T-helper 1 cell treated with Interleukin-12 subunit alpha and Interleukin-12 subunit beta and Interleukin-4 antibody, amounts not matched to agents 30 ng/mL and 1 ng/mL, for 36 hours (primary cell): Measurements from ENCODE around the gene NRL. TPM values are rescaled to one million over a fixed set of nuclear protein-coding genes. Genes with fewer than 3 reads are reported as not detected.

ENCODE experiments used
- intact Hi-C: fragments of 100-400 bp; cut with micrococcal nuclease; formaldehyde crosslinking; loops from one replicate; pipeline ENCODE4 v1.15.1; 2024
- total RNA-seq: library from RNA; stranded (reverse); gene quantifications from 2 replicates; pipeline ENCODE4 v1.2.3, GENCODE V29; 2022

NRL gene
- total RNA-seq, 1 donor from 2014 or later = 2.5 TPM

- intact Hi-C loops = no loop called here
Observed at GRCh38 chr14:24086193-24086955, 28.4 kb downstream of the NRL start.

- intact Hi-C loops = no loop called here
Observed at GRCh38 chr14:24085215-24085614, 29.5 kb downstream of the NRL start.

GRCh38 chr14:24084440-24084839, 30.3 kb downstream of the NRL start:
- intact Hi-C loops = no loop called here

- intact Hi-C loops = no loop called here
Observed at GRCh38 chr14:24083462-24083861, 31.3 kb downstream of the NRL start.

GRCh38 chr14:24082411-24083080, 32.2 kb downstream of the NRL start:
- intact Hi-C loops = no loop called here

GRCh38 chr14:24081739-24082211, 33.0 kb downstream of the NRL start:
- intact Hi-C loops = loop anchor here (1.0 to 2.0 kb wide), 5 partner anchors 9 to 65 kb away; partner anchors contain the start of genes DCAF11, NRL, PCK2 and PSME2

- intact Hi-C loops = loop anchor here (1.0 to 2.0 kb wide), 5 partner anchors 9 to 66 kb away; partner anchors contain the start of genes DCAF11, NRL, PCK2 and PSME2
Observed at GRCh38 chr14:24080888-24081738, 33.6 kb downstream of the NRL start.

- intact Hi-C loops = loop anchor here (2.0 kb wide), 1 partner anchor 67 kb away; the partner anchor contains the start of genes PSME2 and RNF31
Observed at GRCh38 chr14:24080142-24080530, 34.6 kb downstream of the NRL start.

GRCh38 chr14:24079491-24080141, 35.1 kb downstream of the NRL start:
- intact Hi-C loops = loop anchor here (2.0 kb wide), 1 partner anchor 67 kb away; the partner anchor contains the start of genes PSME2 and RNF31

GRCh38 chr14:24078146-24078545, 36.6 kb downstream of the NRL start:
- intact Hi-C loops = no loop called here

- intact Hi-C loops = no loop called here
Observed at GRCh38 chr14:24077086-24077485, 37.7 kb downstream of the NRL start.

- intact Hi-C loops = no loop called here
Observed at GRCh38 chr14:24076302-24076601, 38.5 kb downstream of the NRL start.

GRCh38 chr14:24075485-24076301, 39.1 kb downstream of the NRL start:
- intact Hi-C loops = no loop called here

- intact Hi-C loops = no loop called here
Observed at GRCh38 chr14:24074625-24075484, 39.9 kb downstream of the NRL start.

- intact Hi-C loops = no loop called here
Observed at GRCh38 chr14:24072881-24073877, 41.6 kb downstream of the NRL start.

GRCh38 chr14:24072436-24072835, 42.3 kb downstream of the NRL start:
- intact Hi-C loops = no loop called here

GRCh38 chr14:24071836-24072430, 42.8 kb downstream of the NRL start:
- intact Hi-C loops = no loop called here
